Left lobe of liver (tissue), 2 donors: ENCODE measurements around the gene RALGAPB. TPM values are rescaled to one million over a fixed set of nuclear protein-coding genes. Genes with fewer than 3 reads are reported as not detected.
A peak's percentile ranks its signal among the peaks of the same experiment; 100 is the strongest.
"Not testable (repeated sequence)": the region's sequence is repeated elsewhere in the genome, so short reads cannot be mapped to it uniquely, and the experiment has no call there.

Source experiments
- ATAC-seq: fragments of 200-7000 bp; cut with Tn5 transposase; one replicate; pipeline ENCODE4 v1.9.1; 2020; ENCODE audit warnings: mild to moderate bottlenecking, moderate library complexity
- DNase-seq: peaks from one replicate; pipeline ENCODE4 v3.0.0-alpha.2; 2020; ENCODE audit warnings: low spot score
- total RNA-seq: library from RNA; stranded (reverse); gene quantifications from one replicate; pipeline ENCODE4 v1.2.1, GENCODE V29; 2021
- donor health status: DM: no; HTN: no; CAD: no; lungs with moderate emphysema.
- donor health status: DM: no; HTN: yes; CAD: no.

Gene RALGAPB
- total RNA-seq, 1 donor from 2014 or later = 9.2 TPM

GRCh38 chr20:38581013-38581412 lies 108.4 kb downstream of the RALGAPB start, which contains the start of gene ADIG:
ADIG (plus strand) TSS chr20:38581197; CDS start chr20:38581251, 54 bp downstream.
- DNase-seq = no peak
- peak; percentile 72 for ATAC-seq

GRCh38 chr20:38581830-38582358 lies 109.3 kb downstream of the RALGAPB start:
- DNase-seq (no peak), ATAC-seq (no peak)

- DNase-seq (no peak), ATAC-seq (no peak)
Observed at GRCh38 chr20:38583306-38583705, 110.7 kb downstream of the RALGAPB start.

GRCh38 chr20:38584099-38584763 lies 111.6 kb downstream of the RALGAPB start:
- ATAC-seq = no peak

GRCh38 chr20:38585404-38586180 lies 112.9 kb downstream of the RALGAPB start:
- ATAC-seq (peak; percentile 75), DNase-seq (no peak)

More at GRCh38 chr20:38584099-38584763, 111.6 kb downstream of the RALGAPB start:
- DNase-seq = no peak

GRCh38 chr20:38586181-38586525 lies 113.5 kb downstream of the RALGAPB start:
- ATAC-seq (no peak), DNase-seq (no peak)

- DNase-seq = no peak
Observed at GRCh38 chr20:38588303-38588702, 115.7 kb downstream of the RALGAPB start.

GRCh38 chr20:38589351-38589750 lies 116.7 kb downstream of the RALGAPB start:
- DNase-seq (no peak), ATAC-seq (no peak)

More at GRCh38 chr20:38588303-38588702, 115.7 kb downstream of the RALGAPB start:
- ATAC-seq = no peak

- no peak for ATAC-seq
- DNase-seq = no peak
Observed at GRCh38 chr20:38589967-38590675, 117.5 kb downstream of the RALGAPB start.

GRCh38 chr20:38590676-38591473 lies 118.2 kb downstream of the RALGAPB start:
- ATAC-seq = no peak
- DNase-seq = no peak

- no peak for DNase-seq
- ATAC-seq = no peak
Observed at GRCh38 chr20:38591474-38592410, 119.1 kb downstream of the RALGAPB start.

GRCh38 chr20:38592411-38592790 lies 119.8 kb downstream of the RALGAPB start:
- not testable (repeated sequence) for ATAC-seq, DNase-seq

- DNase-seq, ATAC-seq: not testable (repeated sequence)
Observed at GRCh38 chr20:38594281-38594680, 121.6 kb downstream of the RALGAPB start.

GRCh38 chr20:38595886-38596285 lies 123.2 kb downstream of the RALGAPB start:
- not testable (repeated sequence) for ATAC-seq, DNase-seq

GRCh38 chr20:38599410-38599882 lies 126.8 kb downstream of the RALGAPB start:
- peak; percentile 89 for DNase-seq
- peak; percentile 96 for ATAC-seq

- DNase-seq (no peak), ATAC-seq (no peak)
Observed at GRCh38 chr20:38600057-38600456, 127.4 kb downstream of the RALGAPB start.

GRCh38 chr20:38601216-38602184 lies 128.9 kb downstream of the RALGAPB start, which contains the start of gene ARHGAP40:
ARHGAP40 (plus strand) TSS chr20:38601809.
- no peak for DNase-seq

GRCh38 chr20:38602185-38602581 lies 129.5 kb downstream of the RALGAPB start:
- DNase-seq (no peak), ATAC-seq (no peak)

More at GRCh38 chr20:38601216-38602184, 128.9 kb downstream of the RALGAPB start, which contains the start of gene ARHGAP40:
- peak; percentile 23 for ATAC-seq
